GM23338 (cell line): ENCODE data around the gene PKLR. TPM values are rescaled to one million over a fixed set of nuclear protein-coding genes. Genes with fewer than 3 reads are reported as not detected.

ENCODE experiments used
- ATAC-seq: fragments of 200-7000 bp; cut with Tn5 transposase; 3 replicates; pipeline ENCODE4 v1.9.1; 2020
- DNase-seq: peaks from one replicate; pipeline ENCODE4 v3.0.0-alpha.2; 2015; ENCODE audit warnings: low spot score
- H2AFZ ChIP-seq: fragments of 200-600 bp; sonication (generic); 2 replicates; pipeline ENCODE4 v1.8.0; 2016; ENCODE audit warnings: antibody characterized with exemption, mild to moderate bottlenecking, moderate library complexity
- H3F3A ChIP-seq: fragments of 200-600 bp; sonication (generic); replicated peaks from 2 replicates; pipeline ENCODE4 v1.8.0; 2017; ENCODE audit warnings: antibody characterized with exemption, mixed run types, low read depth
- H3K27ac ChIP-seq: fragments of 200-600 bp; sonication (generic); 2 replicates; pipeline ENCODE4 v1.6.1; 2016; ENCODE audit warnings: low read depth
- H3K27me3 ChIP-seq: fragments of 200-600 bp; sonication (generic); 2 replicates; pipeline ENCODE4 v1.8.0; 2016; ENCODE audit warnings: mild to moderate bottlenecking, mixed run types, moderate library complexity; ENCODE audit not compliant: insufficient read depth
- H3K36me3 ChIP-seq: fragments of 200-600 bp; sonication (generic); 2 replicates; pipeline ENCODE4 v1.8.0; 2016; ENCODE audit warnings: mild to moderate bottlenecking; ENCODE audit not compliant: insufficient read depth
- H3K4me1 ChIP-seq: fragments of 200-600 bp; sonication (generic); 2 replicates; pipeline ENCODE4 v1.8.0; 2016; ENCODE audit warnings: mild to moderate bottlenecking, moderate library complexity; ENCODE audit not compliant: insufficient read depth
- H3K4me2 ChIP-seq: fragments of 200-600 bp; sonication (generic); 2 replicates; pipeline ENCODE4 v1.7.1; 2017; ENCODE audit warnings: mixed run types
- H3K4me3 ChIP-seq: fragments of 200-600 bp; sonication (generic); 2 replicates; pipeline ENCODE4 v1.6.1; 2016; ENCODE audit warnings: mixed run types
- H3K79me2 ChIP-seq: fragments of 200-600 bp; sonication (generic); replicated peaks from 2 replicates; pipeline ENCODE4 v1.8.0; 2017; ENCODE audit warnings: mild to moderate bottlenecking; ENCODE audit not compliant: insufficient read depth
- H3K9me2 ChIP-seq: fragments of 200-600 bp; sonication (generic); 2 replicates; pipeline ENCODE4 v1.8.0; 2017; ENCODE audit not compliant: insufficient read depth
- H4K20me1 ChIP-seq: fragments of 200-600 bp; sonication (generic); replicated peaks from 2 replicates; pipeline ENCODE4 v1.8.0; 2017; ENCODE audit warnings: mild to moderate bottlenecking; ENCODE audit not compliant: insufficient read depth
- H3K27ac Mint-ChIP-seq: 2 replicates; pipeline ENCODE4 v1.8.0; 2020; ENCODE audit warnings: inconsistent platforms, mild to moderate bottlenecking, moderate library complexity, mixed read lengths
- H3K27me3 Mint-ChIP-seq: 3 replicates; pipeline ENCODE4 v1.8.0; 2022; ENCODE audit warnings: low read depth, mild to moderate bottlenecking, moderate library complexity, mixed read lengths, inconsistent platforms; ENCODE audit not compliant: insufficient read depth, poor library complexity
- H3K36me3 Mint-ChIP-seq: 3 replicates; pipeline ENCODE4 v1.8.0; 2021; ENCODE audit warnings: low read depth, mild to moderate bottlenecking, inconsistent platforms, moderate library complexity, mixed read lengths
- H3K4me1 Mint-ChIP-seq: 3 replicates; pipeline ENCODE4 v1.8.0; 2020; ENCODE audit warnings: mild to moderate bottlenecking, inconsistent platforms, mixed read lengths
- H3K4me3 Mint-ChIP-seq: 3 replicates; pipeline ENCODE4 v1.8.0; 2021; ENCODE audit warnings: moderate library complexity, mild to moderate bottlenecking, inconsistent platforms, mixed read lengths
- H3K9me3 Mint-ChIP-seq: 3 replicates; pipeline ENCODE4 v1.8.0; 2020; ENCODE audit warnings: moderate library complexity, mild to moderate bottlenecking, inconsistent platforms, mixed read lengths
- CREB1 ChIP-seq: fragments of 250-450 bp; sonication (Bioruptor Pico); IDR thresholded peaks from 2 replicates; pipeline ENCODE4 v1.5.0; 2020; ENCODE audit warnings: low read depth, mild to moderate bottlenecking, moderate library complexity
- EZH2 ChIP-seq: fragments of 200-600 bp; sonication (generic); IDR thresholded peaks from one replicate; pipeline ENCODE4 v1.8.0; 2017; ENCODE audit warnings: antibody characterized with exemption, mild to moderate bottlenecking, low read depth; ENCODE audit not compliant: unreplicated experiment
- EZH2phosphoT487 ChIP-seq: fragments of 200-600 bp; sonication (generic); IDR thresholded peaks from one replicate; pipeline ENCODE4 v1.8.1; 2018; ENCODE audit warnings: antibody characterized with exemption; ENCODE audit not compliant: unreplicated experiment
- POLR2AphosphoS5 ChIP-seq: IDR thresholded peaks from 2 replicates; pipeline ENCODE4 v1.6.1; 2016; ENCODE audit warnings: antibody characterized with exemption, low read depth
- STAT1 ChIP-seq: IDR thresholded peaks from one replicate; pipeline ENCODE4 v1.6.1; 2016; ENCODE audit warnings: antibody characterized with exemption; ENCODE audit not compliant: unreplicated experiment
- ZNF114 ChIP-seq: fragments of 250-450 bp; sonication (Bioruptor Pico); IDR thresholded peaks from 2 replicates; pipeline ENCODE4 v1.5.0; 2020; ENCODE audit warnings: mild to moderate bottlenecking, moderate library complexity
- ZNF331 ChIP-seq: fragments of 250-450 bp; sonication (Bioruptor Pico); IDR thresholded peaks from 2 replicates; pipeline ENCODE4 v1.5.0; 2020; ENCODE audit warnings: low read depth, mild to moderate bottlenecking, moderate library complexity
- ZNF462 ChIP-seq: fragments of 250-450 bp; sonication (Bioruptor Pico); IDR thresholded peaks from 2 replicates; pipeline ENCODE4 v1.5.0; 2020; ENCODE audit warnings: mild to moderate bottlenecking, moderate library complexity
- polyA plus RNA-seq: library from polyadenylated mRNA; unstranded; fragments of >200 nt; fragmentation: Nextera tagmentation; extraction: Ambion mirVana; gene quantifications from 2 replicates; pipeline ENCODE4 v1.2.1, GENCODE V29; 2016
- total RNA-seq: library from RNA; depleted of rRNA; stranded (reverse); fragments of >200 nt; shearing (Covaris generic); gene quantifications from 2 replicates; pipeline ENCODE4 v1.2.3, GENCODE V29; 2014
- TF ChIP-seq, protein P1 (sequence below), 2 experiments: fragments of 200-600 bp in 1 of 2; sonication (generic) in 1 of 2; conservative IDR thresholded peaks; 2 replicates each; pipeline versions ENCODE4 v1.5.1 to v1.6.1; 2016 to 2017; ENCODE audit warnings: antibody characterized with exemption in 2 of 2, low read depth in 2 of 2, mild to moderate bottlenecking in 2 of 2, moderate library complexity in 1 of 2
- TF ChIP-seq, protein P2 (sequence below): IDR thresholded peaks from one replicate; pipeline ENCODE4 v1.6.1; 2018; ENCODE audit warnings: antibody characterized with exemption; ENCODE audit not compliant: unreplicated experiment
- TF ChIP-seq, protein P3 (sequence below): IDR thresholded peaks from 2 replicates; pipeline ENCODE4 v1.6.1; 2016; ENCODE audit warnings: antibody characterized with exemption

The PKLR gene
- total and polyA plus RNA-seq, 2 experiments from 2014 or later = 2.0 to 3.7 TPM

DNA sequence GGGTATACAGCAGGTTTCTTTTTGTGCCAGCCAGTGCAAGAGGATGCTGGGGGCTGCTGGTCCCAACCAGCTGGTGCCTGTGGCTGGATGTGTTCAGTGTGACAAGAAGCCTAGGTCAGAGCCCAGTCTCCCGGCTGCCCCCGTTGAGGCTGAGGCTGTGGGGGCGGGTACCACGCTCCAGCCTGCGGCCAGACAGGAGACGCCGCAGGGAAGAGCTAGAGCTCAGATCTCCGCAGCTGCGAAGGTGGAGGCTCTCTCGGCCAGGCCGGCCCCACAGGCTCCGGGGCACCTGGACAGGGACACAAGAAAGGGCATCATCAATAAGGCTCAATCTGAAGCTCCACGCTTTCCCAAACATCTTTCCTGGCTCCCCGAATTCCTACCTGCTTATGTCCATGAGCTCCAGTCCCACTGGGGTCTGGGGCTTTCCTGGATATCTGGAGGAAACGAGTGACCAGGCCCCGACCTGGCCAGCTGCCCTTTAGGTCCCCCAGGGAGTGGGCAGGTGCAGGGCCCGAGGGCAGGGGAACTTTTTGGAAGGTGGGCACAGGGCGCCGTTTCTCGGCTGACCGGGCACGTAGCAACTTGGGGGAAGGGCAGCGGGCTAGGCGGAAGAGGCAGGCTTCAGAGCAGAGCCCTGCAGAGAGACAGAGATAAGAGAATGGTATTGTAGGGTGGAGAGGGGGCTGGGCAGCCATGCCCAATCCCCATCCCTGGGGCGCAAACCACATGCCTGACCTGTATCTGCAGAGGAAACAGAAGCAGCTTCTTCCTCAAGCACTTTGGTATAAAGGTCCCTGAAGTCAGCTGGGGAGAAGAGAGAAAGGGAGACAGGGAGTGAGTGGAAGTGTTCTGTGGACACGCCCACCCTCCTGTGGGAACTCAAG lies 53.3 kb downstream of the PKLR start:
- ATAC-seq = no peak
- H4K20me1 ChIP-seq = no peaks in the 10 kb centered on the region
- H3K79me2 ChIP-seq = 0 out of 2 replicates have a peak, but pooled peaks cover 7% of the 10 kb centered on the region
- TF ChIP-seq STAT1 (no peak), CREB1 (CRISPR knock-in tag) (no peak), EZH2phosphoT487 (no peak), ZNF462 (CRISPR knock-in tag) (no peak), POLR2AphosphoS5 (no peak), ZNF331 (CRISPR knock-in tag) (no peak), ZNF114 (CRISPR knock-in tag) (no peak), EZH2 (no peak)
- TF ChIP-seq, protein P1, sequence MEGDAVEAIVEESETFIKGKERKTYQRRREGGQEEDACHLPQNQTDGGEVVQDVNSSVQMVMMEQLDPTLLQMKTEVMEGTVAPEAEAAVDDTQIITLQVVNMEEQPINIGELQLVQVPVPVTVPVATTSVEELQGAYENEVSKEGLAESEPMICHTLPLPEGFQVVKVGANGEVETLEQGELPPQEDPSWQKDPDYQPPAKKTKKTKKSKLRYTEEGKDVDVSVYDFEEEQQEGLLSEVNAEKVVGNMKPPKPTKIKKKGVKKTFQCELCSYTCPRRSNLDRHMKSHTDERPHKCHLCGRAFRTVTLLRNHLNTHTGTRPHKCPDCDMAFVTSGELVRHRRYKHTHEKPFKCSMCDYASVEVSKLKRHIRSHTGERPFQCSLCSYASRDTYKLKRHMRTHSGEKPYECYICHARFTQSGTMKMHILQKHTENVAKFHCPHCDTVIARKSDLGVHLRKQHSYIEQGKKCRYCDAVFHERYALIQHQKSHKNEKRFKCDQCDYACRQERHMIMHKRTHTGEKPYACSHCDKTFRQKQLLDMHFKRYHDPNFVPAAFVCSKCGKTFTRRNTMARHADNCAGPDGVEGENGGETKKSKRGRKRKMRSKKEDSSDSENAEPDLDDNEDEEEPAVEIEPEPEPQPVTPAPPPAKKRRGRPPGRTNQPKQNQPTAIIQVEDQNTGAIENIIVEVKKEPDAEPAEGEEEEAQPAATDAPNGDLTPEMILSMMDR (conservative IDR thresholded peaks at IDR 0.05; ENCODE audit: low read depth in 2 of 2) = no peak
- TF ChIP-seq, protein P2, sequence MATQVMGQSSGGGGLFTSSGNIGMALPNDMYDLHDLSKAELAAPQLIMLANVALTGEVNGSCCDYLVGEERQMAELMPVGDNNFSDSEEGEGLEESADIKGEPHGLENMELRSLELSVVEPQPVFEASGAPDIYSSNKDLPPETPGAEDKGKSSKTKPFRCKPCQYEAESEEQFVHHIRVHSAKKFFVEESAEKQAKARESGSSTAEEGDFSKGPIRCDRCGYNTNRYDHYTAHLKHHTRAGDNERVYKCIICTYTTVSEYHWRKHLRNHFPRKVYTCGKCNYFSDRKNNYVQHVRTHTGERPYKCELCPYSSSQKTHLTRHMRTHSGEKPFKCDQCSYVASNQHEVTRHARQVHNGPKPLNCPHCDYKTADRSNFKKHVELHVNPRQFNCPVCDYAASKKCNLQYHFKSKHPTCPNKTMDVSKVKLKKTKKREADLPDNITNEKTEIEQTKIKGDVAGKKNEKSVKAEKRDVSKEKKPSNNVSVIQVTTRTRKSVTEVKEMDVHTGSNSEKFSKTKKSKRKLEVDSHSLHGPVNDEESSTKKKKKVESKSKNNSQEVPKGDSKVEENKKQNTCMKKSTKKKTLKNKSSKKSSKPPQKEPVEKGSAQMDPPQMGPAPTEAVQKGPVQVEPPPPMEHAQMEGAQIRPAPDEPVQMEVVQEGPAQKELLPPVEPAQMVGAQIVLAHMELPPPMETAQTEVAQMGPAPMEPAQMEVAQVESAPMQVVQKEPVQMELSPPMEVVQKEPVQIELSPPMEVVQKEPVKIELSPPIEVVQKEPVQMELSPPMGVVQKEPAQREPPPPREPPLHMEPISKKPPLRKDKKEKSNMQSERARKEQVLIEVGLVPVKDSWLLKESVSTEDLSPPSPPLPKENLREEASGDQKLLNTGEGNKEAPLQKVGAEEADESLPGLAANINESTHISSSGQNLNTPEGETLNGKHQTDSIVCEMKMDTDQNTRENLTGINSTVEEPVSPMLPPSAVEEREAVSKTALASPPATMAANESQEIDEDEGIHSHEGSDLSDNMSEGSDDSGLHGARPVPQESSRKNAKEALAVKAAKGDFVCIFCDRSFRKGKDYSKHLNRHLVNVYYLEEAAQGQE = no peak
- TF ChIP-seq, protein P3, sequence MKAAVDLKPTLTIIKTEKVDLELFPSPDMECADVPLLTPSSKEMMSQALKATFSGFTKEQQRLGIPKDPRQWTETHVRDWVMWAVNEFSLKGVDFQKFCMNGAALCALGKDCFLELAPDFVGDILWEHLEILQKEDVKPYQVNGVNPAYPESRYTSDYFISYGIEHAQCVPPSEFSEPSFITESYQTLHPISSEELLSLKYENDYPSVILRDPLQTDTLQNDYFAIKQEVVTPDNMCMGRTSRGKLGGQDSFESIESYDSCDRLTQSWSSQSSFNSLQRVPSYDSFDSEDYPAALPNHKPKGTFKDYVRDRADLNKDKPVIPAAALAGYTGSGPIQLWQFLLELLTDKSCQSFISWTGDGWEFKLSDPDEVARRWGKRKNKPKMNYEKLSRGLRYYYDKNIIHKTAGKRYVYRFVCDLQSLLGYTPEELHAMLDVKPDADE = no peak
- H3K36me3 ChIP-seq = no peaks in the 10 kb centered on the region
- no peaks in the 10 kb centered on the region for H3K9me2 ChIP-seq
- Mint-ChIP-seq H3K27ac (no peak overlapping the region), H3K4me1 (peaks cover 16% of the 10 kb centered on the region), H3K27me3 (peaks cover 31% of the 10 kb centered on the region), H3K36me3 (peaks cover 23% of the 10 kb centered on the region; the same call in 2 of the 3 replicates), H3K4me3 (no peak overlapping the region), H3K9me3 (no peaks in the 10 kb centered on the region)
- H3K27ac ChIP-seq = no peak overlapping the region
- peaks cover 20% of the 10 kb centered on the region; the same call in 1 of the 2 replicates for H3F3A ChIP-seq
- H3K4me3 ChIP-seq = no peak overlapping the region
- no peak overlapping the region for H2AFZ ChIP-seq
- H3K27me3 ChIP-seq = peaks cover 26% of the 10 kb centered on the region
- H3K4me2 ChIP-seq = no peak overlapping the region
- DNase-seq = no peak
- H3K4me1 ChIP-seq = peaks cover 18% of the 10 kb centered on the region
